GM23338 (cell line): ENCODE data around the gene LYZL1. TPM values are rescaled to one million over a fixed set of nuclear protein-coding genes. Genes with fewer than 3 reads are reported as not detected.
"Not testable (repeated sequence)": the region's sequence is repeated elsewhere in the genome, so short reads cannot be mapped to it uniquely, and the experiment has no call there.

Source experiments
- ATAC-seq: fragments of 200-7000 bp; cut with Tn5 transposase; 3 replicates; pipeline ENCODE4 v1.9.1; 2020
- DNase-seq: peaks from one replicate; pipeline ENCODE4 v3.0.0-alpha.2; 2015; ENCODE audit warnings: low spot score
- H2AFZ ChIP-seq: fragments of 200-600 bp; sonication (generic); 2 replicates; pipeline ENCODE4 v1.8.0; 2016; ENCODE audit warnings: antibody characterized with exemption, mild to moderate bottlenecking, moderate library complexity
- H3F3A ChIP-seq: fragments of 200-600 bp; sonication (generic); replicated peaks from 2 replicates; pipeline ENCODE4 v1.8.0; 2017; ENCODE audit warnings: antibody characterized with exemption, mixed run types, low read depth
- H3K27ac ChIP-seq: fragments of 200-600 bp; sonication (generic); 2 replicates; pipeline ENCODE4 v1.6.1; 2016; ENCODE audit warnings: low read depth
- H3K27me3 ChIP-seq: fragments of 200-600 bp; sonication (generic); 2 replicates; pipeline ENCODE4 v1.8.0; 2016; ENCODE audit warnings: mild to moderate bottlenecking, mixed run types, moderate library complexity; ENCODE audit not compliant: insufficient read depth
- H3K36me3 ChIP-seq: fragments of 200-600 bp; sonication (generic); 2 replicates; pipeline ENCODE4 v1.8.0; 2016; ENCODE audit warnings: mild to moderate bottlenecking; ENCODE audit not compliant: insufficient read depth
- H3K4me1 ChIP-seq: fragments of 200-600 bp; sonication (generic); 2 replicates; pipeline ENCODE4 v1.8.0; 2016; ENCODE audit warnings: mild to moderate bottlenecking, moderate library complexity; ENCODE audit not compliant: insufficient read depth
- H3K4me2 ChIP-seq: fragments of 200-600 bp; sonication (generic); 2 replicates; pipeline ENCODE4 v1.7.1; 2017; ENCODE audit warnings: mixed run types
- H3K4me3 ChIP-seq: fragments of 200-600 bp; sonication (generic); 2 replicates; pipeline ENCODE4 v1.6.1; 2016; ENCODE audit warnings: mixed run types
- H3K79me2 ChIP-seq: fragments of 200-600 bp; sonication (generic); replicated peaks from 2 replicates; pipeline ENCODE4 v1.8.0; 2017; ENCODE audit warnings: mild to moderate bottlenecking; ENCODE audit not compliant: insufficient read depth
- H3K9me2 ChIP-seq: fragments of 200-600 bp; sonication (generic); 2 replicates; pipeline ENCODE4 v1.8.0; 2017; ENCODE audit not compliant: insufficient read depth
- H4K20me1 ChIP-seq: fragments of 200-600 bp; sonication (generic); replicated peaks from 2 replicates; pipeline ENCODE4 v1.8.0; 2017; ENCODE audit warnings: mild to moderate bottlenecking; ENCODE audit not compliant: insufficient read depth
- H3K27ac Mint-ChIP-seq: 2 replicates; pipeline ENCODE4 v1.8.0; 2020; ENCODE audit warnings: inconsistent platforms, mild to moderate bottlenecking, moderate library complexity, mixed read lengths
- H3K27me3 Mint-ChIP-seq: 3 replicates; pipeline ENCODE4 v1.8.0; 2022; ENCODE audit warnings: low read depth, mild to moderate bottlenecking, moderate library complexity, mixed read lengths, inconsistent platforms; ENCODE audit not compliant: insufficient read depth, poor library complexity
- H3K36me3 Mint-ChIP-seq: 3 replicates; pipeline ENCODE4 v1.8.0; 2021; ENCODE audit warnings: low read depth, mild to moderate bottlenecking, inconsistent platforms, moderate library complexity, mixed read lengths
- H3K4me1 Mint-ChIP-seq: 3 replicates; pipeline ENCODE4 v1.8.0; 2020; ENCODE audit warnings: mild to moderate bottlenecking, inconsistent platforms, mixed read lengths
- H3K4me3 Mint-ChIP-seq: 3 replicates; pipeline ENCODE4 v1.8.0; 2021; ENCODE audit warnings: moderate library complexity, mild to moderate bottlenecking, inconsistent platforms, mixed read lengths
- H3K9me3 Mint-ChIP-seq: 3 replicates; pipeline ENCODE4 v1.8.0; 2020; ENCODE audit warnings: moderate library complexity, mild to moderate bottlenecking, inconsistent platforms, mixed read lengths
- ETS1 ChIP-seq: IDR thresholded peaks from 2 replicates; pipeline ENCODE4 v1.6.1; 2016; ENCODE audit warnings: antibody characterized with exemption
- EZH2 ChIP-seq: fragments of 200-600 bp; sonication (generic); IDR thresholded peaks from one replicate; pipeline ENCODE4 v1.8.0; 2017; ENCODE audit warnings: antibody characterized with exemption, mild to moderate bottlenecking, low read depth; ENCODE audit not compliant: unreplicated experiment
- EZH2phosphoT487 ChIP-seq: fragments of 200-600 bp; sonication (generic); IDR thresholded peaks from one replicate; pipeline ENCODE4 v1.8.1; 2018; ENCODE audit warnings: antibody characterized with exemption; ENCODE audit not compliant: unreplicated experiment
- JUNB ChIP-seq: IDR thresholded peaks from one replicate; pipeline ENCODE4 v1.6.1; 2016; ENCODE audit warnings: antibody characterized with exemption; ENCODE audit not compliant: unreplicated experiment
- POLR2AphosphoS5 ChIP-seq: IDR thresholded peaks from 2 replicates; pipeline ENCODE4 v1.6.1; 2016; ENCODE audit warnings: antibody characterized with exemption, low read depth
- REST ChIP-seq: IDR thresholded peaks from one replicate; pipeline ENCODE4 v1.6.1; 2018; ENCODE audit warnings: antibody characterized with exemption; ENCODE audit not compliant: unreplicated experiment
- STAT1 ChIP-seq: IDR thresholded peaks from one replicate; pipeline ENCODE4 v1.6.1; 2016; ENCODE audit warnings: antibody characterized with exemption; ENCODE audit not compliant: unreplicated experiment
- ZNF331 ChIP-seq: fragments of 250-450 bp; sonication (Bioruptor Pico); IDR thresholded peaks from 2 replicates; pipeline ENCODE4 v1.5.0; 2020; ENCODE audit warnings: low read depth, mild to moderate bottlenecking, moderate library complexity
- polyA plus RNA-seq: library from polyadenylated mRNA; unstranded; fragments of >200 nt; fragmentation: Nextera tagmentation; extraction: Ambion mirVana; gene quantifications from 2 replicates; pipeline ENCODE4 v1.2.1, GENCODE V29; 2016
- total RNA-seq: library from RNA; depleted of rRNA; stranded (reverse); fragments of >200 nt; shearing (Covaris generic); gene quantifications from 2 replicates; pipeline ENCODE4 v1.2.3, GENCODE V29; 2014
- TF ChIP-seq, protein P1 (sequence below), 2 experiments: fragments of 200-600 bp in 1 of 2; sonication (generic) in 1 of 2; conservative IDR thresholded peaks; 2 replicates each; pipeline versions ENCODE4 v1.5.1 to v1.6.1; 2016 to 2017; ENCODE audit warnings: antibody characterized with exemption in 2 of 2, low read depth in 2 of 2, mild to moderate bottlenecking in 2 of 2, moderate library complexity in 1 of 2
- TF ChIP-seq, protein P2 (sequence below): fragments of 250-450 bp; sonication (Bioruptor Pico); IDR thresholded peaks from 2 replicates; pipeline ENCODE4 v1.5.0; 2020; ENCODE audit warnings: mild to moderate bottlenecking, moderate library complexity

The LYZL1 gene
- total and polyA plus RNA-seq, 2 experiments from 2014 or later, result not detected

DNA sequence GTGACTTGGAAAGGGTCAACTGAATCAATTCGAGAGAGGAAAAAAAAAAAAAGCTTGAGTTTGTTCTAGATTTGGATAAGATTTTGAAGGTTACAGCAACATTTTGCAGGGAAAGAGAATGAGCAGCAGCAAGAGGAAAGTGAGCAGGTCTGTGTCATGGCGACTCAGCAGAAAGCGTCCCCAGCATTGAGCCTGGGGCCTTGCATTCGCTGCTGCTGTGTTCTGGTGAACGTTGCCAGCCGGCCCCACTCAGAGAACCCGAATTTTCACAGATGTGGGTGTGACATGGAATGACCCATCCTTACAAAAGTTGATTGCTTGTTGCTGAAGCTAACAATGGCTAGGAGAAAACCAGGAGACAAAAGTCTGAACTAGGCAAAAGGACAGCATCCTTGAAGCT is 21.6 kb downstream of the LYZL1 start:
- not testable (repeated sequence) for H2AFZ ChIP-seq

GRCh38 chr10:29313071-29313470 is 24.2 kb downstream of the LYZL1 start:
- Mint-ChIP-seq H3K9me3 (no peaks in the 10 kb centered on the region; the same call in 2 of the 3 replicates), H3K27me3 (no peaks in the 10 kb centered on the region), H3K4me3 (no peak overlapping the region), H3K4me1 (peaks cover 1% of the 10 kb centered on the region; the same call in 2 of the 3 replicates), H3K27ac (no peak overlapping the region), H3K36me3 (no peaks in the 10 kb centered on the region)
- ATAC-seq (no peak), DNase-seq (no peak)
- no peak overlapping the region for H3K4me2 ChIP-seq
- no peaks in the 10 kb centered on the region for H3K79me2 ChIP-seq
- H3K9me2 ChIP-seq, result no peaks in the 10 kb centered on the region
- H3K4me1 ChIP-seq, result no peaks in the 10 kb centered on the region
- no peaks in the 10 kb centered on the region for H4K20me1 ChIP-seq
- no peaks in the 10 kb centered on the region for H3K27me3 ChIP-seq
- no peaks in the 10 kb centered on the region for H3F3A ChIP-seq
- H3K4me3 ChIP-seq, result no peak overlapping the region
- no peak for TF ChIP-seq ZNF331 (CRISPR knock-in tag)
- no peak for TF ChIP-seq ETS1
- TF ChIP-seq, protein P1, sequence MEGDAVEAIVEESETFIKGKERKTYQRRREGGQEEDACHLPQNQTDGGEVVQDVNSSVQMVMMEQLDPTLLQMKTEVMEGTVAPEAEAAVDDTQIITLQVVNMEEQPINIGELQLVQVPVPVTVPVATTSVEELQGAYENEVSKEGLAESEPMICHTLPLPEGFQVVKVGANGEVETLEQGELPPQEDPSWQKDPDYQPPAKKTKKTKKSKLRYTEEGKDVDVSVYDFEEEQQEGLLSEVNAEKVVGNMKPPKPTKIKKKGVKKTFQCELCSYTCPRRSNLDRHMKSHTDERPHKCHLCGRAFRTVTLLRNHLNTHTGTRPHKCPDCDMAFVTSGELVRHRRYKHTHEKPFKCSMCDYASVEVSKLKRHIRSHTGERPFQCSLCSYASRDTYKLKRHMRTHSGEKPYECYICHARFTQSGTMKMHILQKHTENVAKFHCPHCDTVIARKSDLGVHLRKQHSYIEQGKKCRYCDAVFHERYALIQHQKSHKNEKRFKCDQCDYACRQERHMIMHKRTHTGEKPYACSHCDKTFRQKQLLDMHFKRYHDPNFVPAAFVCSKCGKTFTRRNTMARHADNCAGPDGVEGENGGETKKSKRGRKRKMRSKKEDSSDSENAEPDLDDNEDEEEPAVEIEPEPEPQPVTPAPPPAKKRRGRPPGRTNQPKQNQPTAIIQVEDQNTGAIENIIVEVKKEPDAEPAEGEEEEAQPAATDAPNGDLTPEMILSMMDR (conservative IDR thresholded peaks at IDR 0.05; ENCODE audit: low read depth in 2 of 2), result no peak
- TF ChIP-seq EZH2, result no peak
- TF ChIP-seq JUNB, result no peak
- no peak for TF ChIP-seq EZH2phosphoT487
- TF ChIP-seq POLR2AphosphoS5, result no peak
- no peak for TF ChIP-seq STAT1
- TF ChIP-seq, protein P2, sequence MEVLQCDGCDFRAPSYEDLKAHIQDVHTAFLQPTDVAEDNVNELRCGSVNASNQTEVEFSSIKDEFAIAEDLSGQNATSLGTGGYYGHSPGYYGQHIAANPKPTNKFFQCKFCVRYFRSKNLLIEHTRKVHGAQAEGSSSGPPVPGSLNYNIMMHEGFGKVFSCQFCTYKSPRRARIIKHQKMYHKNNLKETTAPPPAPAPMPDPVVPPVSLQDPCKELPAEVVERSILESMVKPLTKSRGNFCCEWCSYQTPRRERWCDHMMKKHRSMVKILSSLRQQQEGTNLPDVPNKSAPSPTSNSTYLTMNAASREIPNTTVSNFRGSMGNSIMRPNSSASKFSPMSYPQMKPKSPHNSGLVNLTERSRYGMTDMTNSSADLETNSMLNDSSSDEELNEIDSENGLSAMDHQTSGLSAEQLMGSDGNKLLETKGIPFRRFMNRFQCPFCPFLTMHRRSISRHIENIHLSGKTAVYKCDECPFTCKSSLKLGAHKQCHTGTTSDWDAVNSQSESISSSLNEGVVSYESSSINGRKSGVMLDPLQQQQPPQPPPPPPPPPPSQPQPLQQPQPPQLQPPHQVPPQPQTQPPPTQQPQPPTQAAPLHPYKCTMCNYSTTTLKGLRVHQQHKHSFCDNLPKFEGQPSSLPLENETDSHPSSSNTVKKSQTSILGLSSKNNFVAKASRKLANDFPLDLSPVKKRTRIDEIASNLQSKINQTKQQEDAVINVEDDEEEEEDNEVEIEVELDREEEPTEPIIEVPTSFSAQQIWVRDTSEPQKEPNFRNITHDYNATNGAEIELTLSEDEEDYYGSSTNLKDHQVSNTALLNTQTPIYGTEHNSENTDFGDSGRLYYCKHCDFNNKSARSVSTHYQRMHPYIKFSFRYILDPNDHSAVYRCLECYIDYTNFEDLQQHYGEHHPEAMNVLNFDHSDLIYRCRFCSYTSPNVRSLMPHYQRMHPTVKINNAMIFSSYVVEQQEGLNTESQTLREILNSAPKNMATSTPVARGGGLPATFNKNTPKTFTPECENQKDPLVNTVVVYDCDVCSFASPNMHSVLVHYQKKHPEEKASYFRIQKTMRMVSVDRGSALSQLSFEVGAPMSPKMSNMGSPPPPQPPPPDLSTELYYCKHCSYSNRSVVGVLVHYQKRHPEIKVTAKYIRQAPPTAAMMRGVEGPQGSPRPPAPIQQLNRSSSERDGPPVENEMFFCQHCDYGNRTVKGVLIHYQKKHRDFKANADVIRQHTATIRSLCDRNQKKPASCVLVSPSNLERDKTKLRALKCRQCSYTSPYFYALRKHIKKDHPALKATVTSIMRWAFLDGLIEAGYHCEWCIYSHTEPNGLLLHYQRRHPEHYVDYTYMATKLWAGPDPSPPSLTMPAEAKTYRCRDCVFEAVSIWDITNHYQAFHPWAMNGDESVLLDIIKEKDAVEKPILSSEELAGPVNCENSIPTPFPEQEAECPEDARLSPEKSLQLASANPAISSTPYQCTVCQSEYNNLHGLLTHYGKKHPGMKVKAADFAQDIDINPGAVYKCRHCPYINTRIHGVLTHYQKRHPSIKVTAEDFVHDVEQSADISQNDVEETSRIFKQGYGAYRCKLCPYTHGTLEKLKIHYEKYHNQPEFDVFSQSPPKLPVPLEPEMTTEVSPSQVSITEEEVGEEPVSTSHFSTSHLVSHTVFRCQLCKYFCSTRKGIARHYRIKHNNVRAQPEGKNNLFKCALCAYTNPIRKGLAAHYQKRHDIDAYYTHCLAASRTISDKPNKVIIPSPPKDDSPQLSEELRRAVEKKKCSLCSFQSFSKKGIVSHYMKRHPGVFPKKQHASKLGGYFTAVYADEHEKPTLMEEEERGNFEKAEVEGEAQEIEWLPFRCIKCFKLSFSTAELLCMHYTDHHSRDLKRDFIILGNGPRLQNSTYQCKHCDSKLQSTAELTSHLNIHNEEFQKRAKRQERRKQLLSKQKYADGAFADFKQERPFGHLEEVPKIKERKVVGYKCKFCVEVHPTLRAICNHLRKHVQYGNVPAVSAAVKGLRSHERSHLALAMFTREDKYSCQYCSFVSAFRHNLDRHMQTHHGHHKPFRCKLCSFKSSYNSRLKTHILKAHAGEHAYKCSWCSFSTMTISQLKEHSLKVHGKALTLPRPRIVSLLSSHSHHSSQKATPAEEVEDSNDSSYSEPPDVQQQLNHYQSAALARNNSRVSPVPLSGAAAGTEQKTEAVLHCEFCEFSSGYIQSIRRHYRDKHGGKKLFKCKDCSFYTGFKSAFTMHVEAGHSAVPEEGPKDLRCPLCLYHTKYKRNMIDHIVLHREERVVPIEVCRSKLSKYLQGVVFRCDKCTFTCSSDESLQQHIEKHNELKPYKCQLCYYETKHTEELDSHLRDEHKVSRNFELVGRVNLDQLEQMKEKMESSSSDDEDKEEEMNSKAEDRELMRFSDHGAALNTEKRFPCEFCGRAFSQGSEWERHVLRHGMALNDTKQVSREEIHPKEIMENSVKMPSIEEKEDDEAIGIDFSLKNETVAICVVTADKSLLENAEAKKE, result no peak
- TF ChIP-seq REST, result no peak
- H3K27ac ChIP-seq, result no peak overlapping the region
- no peak overlapping the region for H2AFZ ChIP-seq
- no peaks in the 10 kb centered on the region for H3K36me3 ChIP-seq

More for the DNA sequence above, 21.6 kb downstream of the LYZL1 start:
- not testable (repeated sequence) for H3K36me3 Mint-ChIP-seq, H3K27me3 ChIP-seq, H3K27me3 Mint-ChIP-seq, H4K20me1 ChIP-seq, H3K36me3 ChIP-seq, H3K9me3 Mint-ChIP-seq, H3K79me2 ChIP-seq, ATAC-seq, H3K27ac ChIP-seq, H3K4me2 ChIP-seq, DNase-seq, H3K4me3 Mint-ChIP-seq, H3K4me1 ChIP-seq, H3F3A ChIP-seq, H3K9me2 ChIP-seq, H3K4me1 Mint-ChIP-seq, H3K4me3 ChIP-seq
- H3K27ac Mint-ChIP-seq, result peak overlapping the region; percentile 24
